ENCODE data around the gene CD276.

GRCh38 chr15:73723191-73723590 lies 39.0 kb downstream of the CD276 start:
- TF ChIP-seq CTCF (IDR thresholded peaks at IDR 0.05): no peak
- no peak for TF ChIP-seq POLR2A (IDR thresholded peaks at IDR 0.05)
- no peak for TF ChIP-seq EP300 (IDR thresholded peaks at IDR 0.05)
